ENCODE results near the gene CRCP. TPM values are rescaled to one million over a fixed set of nuclear protein-coding genes. Genes with fewer than 3 reads are reported as not detected.

Gene CRCP
- total RNA-seq, 6 experiments from 2014 or later: 29.8 to 37.6 (median 33.7) TPM

GRCh38 chr7:66176914-66177313, 62.3 kb downstream of the CRCP start:
- no peak for DNase-seq
- H3K27ac Mint-ChIP-seq: no peak overlapping the region
- H3K4me3 Mint-ChIP-seq: no peak overlapping the region
- no peaks in the 10 kb centered on the region; the same call in 1 of the 2 replicates for H3K9me3 Mint-ChIP-seq
- H3K36me3 Mint-ChIP-seq (ENCODE audit: low read depth): no peaks in the 10 kb centered on the region
- H3K4me1 Mint-ChIP-seq (ENCODE audit: low read depth): no peaks in the 10 kb centered on the region
- no peaks in the 10 kb centered on the region for H3K27me3 Mint-ChIP-seq (ENCODE audit: insufficient read depth)
- TF ChIP-seq CTCF (IDR thresholded peaks at IDR 0.05): no peak

DNA sequence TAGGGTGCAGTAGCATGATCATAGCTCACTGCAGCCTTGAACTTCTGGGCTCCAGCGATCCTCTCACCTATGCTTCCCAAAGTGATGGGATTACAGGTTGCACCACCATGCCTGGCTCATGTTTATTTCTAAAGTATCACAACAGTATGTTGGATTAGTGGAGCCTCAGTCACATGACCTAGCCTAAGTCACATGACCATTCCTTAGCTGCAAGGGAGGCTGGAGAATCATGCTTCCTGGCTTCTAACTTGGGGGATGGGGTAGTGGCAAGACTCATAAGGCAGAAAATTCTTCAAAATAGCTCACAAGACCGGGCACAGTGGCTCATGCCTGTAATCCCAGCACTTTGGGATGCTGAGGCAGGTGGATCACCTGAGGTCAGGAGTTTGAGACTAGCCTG, 63.6 kb downstream of the CRCP start:
- Mint-ChIP-seq H3K36me3 (ENCODE audit: low read depth) (no peaks in the 10 kb centered on the region), H3K27ac (no peak overlapping the region), H3K4me3 (no peak overlapping the region), H3K9me3 (no peaks in the 10 kb centered on the region), H3K4me1 (ENCODE audit: low read depth) (peaks cover 2% of the 10 kb centered on the region), H3K27me3 (ENCODE audit: insufficient read depth) (no peaks in the 10 kb centered on the region)
- no peak for TF ChIP-seq CTCF (IDR thresholded peaks at IDR 0.05)
- no peak for DNase-seq

DNA sequence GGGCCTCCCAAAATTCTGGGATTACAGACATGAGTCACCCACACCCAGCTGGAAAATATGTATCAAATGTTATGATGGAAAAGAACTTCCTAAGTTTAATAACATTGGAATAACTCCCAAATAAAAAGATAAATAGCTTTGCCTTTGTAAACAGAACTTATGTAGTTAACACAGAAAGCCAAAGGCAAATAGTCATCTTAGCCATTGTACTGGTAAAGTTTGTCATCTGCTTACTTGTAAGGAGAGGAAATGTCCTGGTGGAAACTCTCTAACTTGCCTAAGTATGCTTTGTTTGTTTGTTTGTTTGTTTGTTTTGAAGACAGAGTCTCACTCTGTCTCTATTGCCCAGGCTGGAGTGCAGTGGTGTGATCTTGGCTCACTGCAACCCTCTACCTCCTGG, 66.7 kb downstream of the CRCP start:
- no peak for DNase-seq
- H3K27ac Mint-ChIP-seq: no peak overlapping the region

DNA sequence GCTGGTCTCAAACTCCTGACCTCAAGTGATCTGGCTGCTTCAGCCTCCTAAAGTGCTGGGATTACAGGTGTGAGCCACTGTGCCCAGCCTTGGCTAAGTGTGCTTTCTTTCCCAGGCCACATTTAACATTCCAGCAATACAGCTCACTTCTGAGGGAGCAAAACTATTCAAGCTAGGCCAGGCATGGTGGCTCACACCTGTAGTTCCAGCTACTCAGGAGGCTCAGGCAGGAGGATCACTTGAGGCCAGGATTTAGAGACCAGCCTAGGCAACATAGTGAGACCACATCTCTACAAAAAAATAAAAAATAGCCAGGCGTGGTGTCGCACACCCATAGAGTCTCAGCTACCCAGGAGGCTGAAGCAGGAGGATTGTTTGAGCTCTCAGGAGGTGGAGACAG, 67.2 kb downstream of the CRCP start:
- no peaks in the 10 kb centered on the region; the same call in 1 of the 2 replicates for H3K27me3 Mint-ChIP-seq (ENCODE audit: insufficient read depth)
- TF ChIP-seq CTCF (IDR thresholded peaks at IDR 0.05): no peak
- H3K4me3 Mint-ChIP-seq: no peak overlapping the region
- peaks cover 19% of the 10 kb centered on the region for H3K4me1 Mint-ChIP-seq (ENCODE audit: low read depth)
- DNase-seq: no peak
- H3K9me3 Mint-ChIP-seq: no peaks in the 10 kb centered on the region
- H3K27ac Mint-ChIP-seq: no peak overlapping the region
- H3K36me3 Mint-ChIP-seq (ENCODE audit: low read depth): no peaks in the 10 kb centered on the region

More for the DNA sequence above, 66.7 kb downstream of the CRCP start:
- Mint-ChIP-seq H3K9me3 (no peaks in the 10 kb centered on the region), H3K36me3 (ENCODE audit: low read depth) (no peaks in the 10 kb centered on the region), H3K4me1 (ENCODE audit: low read depth) (peaks cover 19% of the 10 kb centered on the region), H3K4me3 (no peak overlapping the region), H3K27me3 (ENCODE audit: insufficient read depth) (no peaks in the 10 kb centered on the region; the same call in 1 of the 2 replicates)
- TF ChIP-seq CTCF (IDR thresholded peaks at IDR 0.05): no peak

GRCh38 chr7:66182920-66183319, 68.3 kb downstream of the CRCP start:
- Mint-ChIP-seq H3K27me3 (ENCODE audit: insufficient read depth) (no peaks in the 10 kb centered on the region; the same call in 1 of the 2 replicates), H3K9me3 (no peaks in the 10 kb centered on the region), H3K4me1 (ENCODE audit: low read depth) (peaks cover 19% of the 10 kb centered on the region), H3K36me3 (ENCODE audit: low read depth) (no peaks in the 10 kb centered on the region), H3K27ac (peak overlapping the region; percentile 90; the same call in 1 of the 2 replicates), H3K4me3 (no peak overlapping the region)
- TF ChIP-seq CTCF (IDR thresholded peaks at IDR 0.05): no peak
- DNase-seq: no peak

DNA sequence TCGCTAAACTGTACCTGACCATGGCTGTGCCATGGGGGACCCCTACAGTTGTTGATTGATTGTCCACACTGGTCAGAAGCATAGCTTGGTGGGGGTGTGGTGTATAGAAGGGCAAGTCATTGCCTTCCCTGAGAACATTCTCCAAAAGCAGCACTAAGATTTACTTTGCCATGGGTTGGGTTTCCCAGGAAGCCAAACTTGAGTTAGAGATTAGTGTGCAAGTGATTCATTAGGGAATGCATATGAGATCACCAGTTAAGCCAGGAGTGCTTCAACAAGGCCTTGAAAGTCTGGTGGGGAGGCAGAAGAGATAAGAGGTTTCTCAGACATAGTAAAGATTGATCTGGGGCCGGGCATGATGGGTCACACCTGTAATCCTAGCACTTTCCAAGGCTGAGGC, 69.1 kb downstream of the CRCP start:
- TF ChIP-seq CTCF (IDR thresholded peaks at IDR 0.05): no peak
- DNase-seq: peak; percentile 87
- Mint-ChIP-seq H3K9me3 (no peaks in the 10 kb centered on the region), H3K36me3 (ENCODE audit: low read depth) (no peaks in the 10 kb centered on the region), H3K27me3 (ENCODE audit: insufficient read depth) (no peaks in the 10 kb centered on the region; the same call in 1 of the 2 replicates), H3K4me1 (ENCODE audit: low read depth) (peaks cover 19% of the 10 kb centered on the region), H3K27ac (peak overlapping the region; percentile 90), H3K4me3 (no peak overlapping the region)

Measured in HFFc6 (cell line).